NCI-H128 (cell line): Measurements from ENCODE around the gene C2CD3.

Experiments
- DNase-seq: peaks from one replicate; lab custom pipeline; 2025; ENCODE audit not compliant: unreplicated experiment; lab: John Stamatoyannopoulos, UW

Gene C2CD3

DNA sequence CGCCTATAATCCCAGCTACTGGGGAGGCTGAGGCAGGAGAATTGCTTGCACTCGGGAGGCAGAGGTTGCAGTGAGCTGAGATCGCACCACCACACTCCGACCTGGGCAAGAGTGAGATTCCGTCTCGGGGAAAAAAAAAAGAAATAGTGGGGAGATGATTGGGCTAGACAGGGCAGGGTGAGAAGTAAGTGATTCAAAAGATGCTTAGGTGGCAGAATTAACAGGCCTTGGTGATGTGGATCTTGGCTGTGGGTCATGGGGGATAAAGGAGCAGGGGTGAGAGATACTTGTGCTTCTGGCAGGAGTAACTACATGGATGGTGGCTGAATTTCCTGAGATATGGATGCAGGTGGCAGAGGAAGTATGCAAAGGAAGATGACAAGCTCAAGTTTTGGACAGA, 148.8 kb downstream of the C2CD3 start:
- no peak for DNase-seq

- no peak for DNase-seq
Measured at GRCh38 chr11:74020539-74020938, 150.3 kb downstream of the C2CD3 start.

DNA sequence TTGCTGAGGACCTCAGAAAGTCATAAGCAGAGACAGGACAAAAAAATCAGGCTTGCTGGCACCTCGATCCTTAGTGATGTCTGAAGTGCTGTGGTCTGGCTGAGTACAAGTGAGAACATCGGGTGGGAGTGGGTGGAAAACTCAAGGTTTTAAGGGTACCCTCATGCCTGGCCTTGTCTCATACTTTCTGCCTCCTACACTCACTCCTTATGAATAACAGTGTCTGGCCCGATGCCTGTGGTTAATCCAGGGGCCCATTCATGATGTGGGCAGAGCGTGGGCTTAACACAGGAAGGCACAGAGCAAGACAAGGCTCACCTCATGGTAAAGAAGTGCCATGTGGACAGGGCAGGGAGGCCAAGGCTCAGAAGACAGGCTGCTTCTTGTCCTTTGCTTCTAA, 150.9 kb downstream of the C2CD3 start:
- no peak for DNase-seq

- DNase-seq: no peak
Measured at GRCh38 chr11:74019104-74019738, 151.6 kb downstream of the C2CD3 start.

GRCh38 chr11:74018331-74019005, 152.3 kb downstream of the C2CD3 start:
- DNase-seq: no peak

- DNase-seq: no peak
Measured at GRCh38 chr11:74017631-74018030, 153.2 kb downstream of the C2CD3 start.

DNA sequence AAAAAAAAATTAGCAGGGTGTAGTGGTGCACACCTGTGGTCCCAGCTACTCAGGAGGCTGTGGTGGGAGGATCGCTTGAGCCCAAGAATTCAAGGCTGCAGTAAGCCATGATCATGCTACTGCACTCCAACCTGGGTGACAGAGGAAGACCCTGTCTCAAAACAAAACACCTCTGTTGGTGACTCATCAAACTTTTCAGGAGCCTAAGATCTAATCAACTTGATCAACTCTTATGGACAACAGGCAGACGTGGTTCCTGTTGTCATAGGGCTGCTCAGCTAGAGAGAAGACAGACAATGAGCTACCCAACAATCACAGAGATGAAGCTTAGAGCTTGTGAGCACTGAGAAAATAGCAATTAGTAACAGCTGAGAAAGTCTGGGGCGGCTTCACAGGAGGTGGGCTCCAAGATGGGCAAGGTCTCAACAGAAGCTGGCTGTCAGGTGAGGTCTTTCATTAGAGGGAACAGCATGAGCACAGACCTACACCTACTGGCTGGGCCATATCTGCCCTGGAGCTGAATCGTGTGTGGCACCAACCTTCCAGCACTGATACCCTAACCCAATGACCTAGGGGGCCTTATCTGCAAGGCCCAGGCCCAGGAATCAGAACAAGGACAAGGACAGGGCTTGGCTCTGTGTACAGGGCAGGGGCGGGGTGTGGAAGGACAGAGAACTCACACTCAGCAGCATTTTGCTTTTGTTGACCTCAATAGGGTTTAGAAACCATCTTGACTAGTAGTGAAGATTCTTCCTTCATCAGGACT, 154.7 kb downstream of the C2CD3 start:
- DNase-seq: no peak

DNA sequence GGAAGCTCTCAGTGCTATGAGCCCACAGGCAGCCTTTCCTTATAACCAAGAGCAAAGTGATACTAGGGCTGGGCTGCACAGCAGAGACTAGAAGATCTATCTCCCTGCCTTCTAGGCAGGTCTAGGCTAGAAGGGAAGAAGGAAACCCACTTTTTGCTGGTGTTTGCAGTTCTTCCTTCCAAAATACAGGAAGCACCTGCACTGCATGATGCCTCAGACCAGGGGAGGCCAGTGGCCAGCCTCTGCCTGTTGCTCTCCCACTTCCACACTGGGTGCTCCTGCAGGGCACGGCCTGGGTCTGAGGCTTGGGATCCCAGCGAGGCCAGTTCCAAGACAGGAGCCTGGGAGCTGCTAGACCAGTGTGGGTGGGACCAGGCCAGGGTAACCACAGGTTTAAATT, 155.9 kb downstream of the C2CD3 start:
- DNase-seq: no peak

DNA sequence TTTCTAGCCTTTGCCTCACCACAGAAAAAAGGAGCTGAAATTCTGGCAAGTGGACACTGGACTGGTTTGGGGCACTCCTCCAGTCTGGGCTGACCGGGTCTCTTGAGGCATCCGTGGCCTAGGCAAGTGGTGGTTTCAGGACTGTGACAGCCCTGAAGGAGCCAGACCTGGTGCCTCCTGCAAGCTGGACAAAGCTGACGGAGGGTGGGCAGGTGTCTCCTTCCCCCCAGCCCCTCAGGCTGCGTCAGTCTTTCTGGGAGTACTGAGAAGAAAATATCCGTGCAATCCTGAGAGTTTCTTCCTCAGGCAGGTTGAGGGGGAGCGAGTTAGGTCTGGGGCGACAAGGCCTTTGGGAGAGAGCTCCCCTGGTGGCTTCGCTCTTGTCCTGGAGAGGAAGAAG, 157.7 kb downstream of the C2CD3 start:
- no peak for DNase-seq

- no peak for DNase-seq
Measured at GRCh38 chr11:74012074-74012809, 158.6 kb downstream of the C2CD3 start.

GRCh38 chr11:74011360-74012073, 159.3 kb downstream of the C2CD3 start:
- DNase-seq: no peak

DNA sequence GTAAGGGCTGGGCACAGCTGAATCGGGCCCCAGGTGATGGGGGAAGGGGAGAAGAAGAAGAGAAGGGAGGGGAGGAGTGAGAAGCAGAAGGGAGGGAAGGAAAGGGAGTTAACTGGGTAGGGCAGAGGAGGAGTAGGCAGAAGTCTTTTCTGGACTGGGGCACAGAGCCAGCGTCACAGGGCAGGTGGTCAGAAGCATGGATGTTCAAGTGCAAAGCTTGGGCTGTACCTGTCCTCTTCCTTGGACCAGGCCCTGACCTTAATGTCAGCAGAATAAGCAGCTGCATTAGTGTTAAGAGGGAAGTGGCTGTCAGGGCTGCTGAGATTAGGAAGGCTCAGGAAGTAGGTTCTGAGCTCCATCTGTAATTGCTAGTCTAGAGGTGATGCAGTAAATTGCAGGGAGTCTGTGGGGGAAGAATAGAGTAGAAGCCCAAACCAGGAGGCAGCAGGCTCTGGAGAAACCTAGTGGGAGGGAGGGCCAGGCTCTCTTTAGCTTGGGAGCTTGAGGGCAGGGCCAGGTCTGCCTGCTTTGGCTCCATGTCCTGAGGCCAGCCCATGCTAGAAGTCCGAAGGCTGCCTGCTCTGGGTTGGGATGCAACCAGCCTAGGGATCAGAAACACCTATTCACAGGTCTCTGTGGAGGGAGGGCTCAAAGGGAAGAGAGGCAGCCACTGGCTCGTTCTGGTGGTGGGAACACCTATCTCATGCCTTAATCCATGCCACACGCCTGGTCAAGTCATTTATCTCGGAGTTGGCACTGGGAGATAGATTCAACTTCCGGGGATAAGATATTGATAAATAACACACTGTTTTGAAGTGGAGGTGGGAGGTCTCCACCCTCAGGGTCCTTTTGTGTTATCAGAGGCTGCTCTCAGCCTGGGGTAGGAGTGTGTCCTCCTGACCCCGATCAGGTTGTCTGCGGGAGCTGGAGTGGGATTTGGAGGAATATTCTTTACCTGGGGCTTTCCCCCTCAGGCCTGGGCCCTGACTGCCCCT, 160.2 kb downstream of the C2CD3 start:
- no peak for DNase-seq

- DNase-seq: no peak
Measured at GRCh38 chr11:74009675-74010305, 161.0 kb downstream of the C2CD3 start.

DNA sequence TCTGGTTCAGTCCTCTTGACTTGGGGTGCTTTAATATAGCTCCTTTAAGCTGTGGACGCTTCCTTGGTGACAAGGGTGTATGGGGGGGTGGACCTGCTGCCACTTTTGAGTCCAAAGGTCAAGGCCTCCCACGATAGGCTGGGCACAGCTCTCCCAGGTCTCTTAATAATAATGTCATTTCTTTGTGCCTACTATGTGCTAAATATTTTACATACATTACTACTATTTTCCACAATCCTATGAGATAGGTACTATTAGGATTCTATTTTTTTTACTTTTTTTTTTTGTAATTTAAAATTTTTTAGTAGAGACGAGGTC, 161.6 kb downstream of the C2CD3 start:
- DNase-seq: no peak

- DNase-seq: no peak
Measured at GRCh38 chr11:74008373-74009229, 162.2 kb downstream of the C2CD3 start, which contains the start of gene UCP3. Gene UCP3 (minus strand): TSS chr11:74009085. CDS start chr11:74007042, 2,043 bp downstream.

- DNase-seq: no peak
Measured at GRCh38 chr11:74007691-74008372, 163.0 kb downstream of the C2CD3 start.

DNA sequence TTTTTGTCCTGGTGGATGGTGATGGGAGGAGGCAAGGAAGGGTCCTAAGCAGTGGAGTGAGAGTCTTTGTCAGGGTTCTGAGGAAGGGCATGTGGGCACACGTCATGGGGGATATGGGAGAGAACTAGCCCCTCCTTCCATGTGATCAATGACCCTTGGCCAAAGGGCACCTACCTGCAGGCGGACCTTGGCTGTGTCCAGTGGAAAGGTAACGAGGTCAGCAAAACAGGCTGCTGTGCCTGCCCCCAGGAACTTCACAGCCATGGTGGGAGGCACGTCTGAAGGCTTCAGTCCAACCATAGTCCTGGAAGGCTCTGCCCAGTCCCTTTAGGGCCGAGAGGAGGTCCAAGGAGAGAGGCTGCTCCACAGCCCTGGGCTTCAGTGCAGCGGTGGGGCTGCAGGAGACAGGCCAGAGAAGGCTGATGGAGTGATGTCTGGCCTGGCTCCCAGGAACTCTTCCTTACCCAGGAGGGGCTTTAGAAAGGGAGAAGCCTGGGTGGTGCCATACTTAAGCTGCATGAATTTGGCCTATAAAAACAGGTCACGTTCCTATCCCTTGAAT, 164.0 kb downstream of the C2CD3 start:
- DNase-seq: no peak
